HG02610 (cell line): ENCODE results near the gene PLPP4.
"Not testable (repeated sequence)": the region's sequence is repeated elsewhere in the genome, so short reads cannot be mapped to it uniquely, and the experiment has no call there.

ENCODE experiments used
- ATAC-seq: cut with Tn5 transposase; IDR thresholded peaks from one replicate; pipeline ENCODE4 v1.9.1; 2021; ENCODE audit warnings: mild to moderate bottlenecking, moderate library complexity; ENCODE audit not compliant: unreplicated experiment

PLPP4 gene

GRCh38 chr10:120485946-120486345, 28.9 kb downstream of the PLPP4 start:
- no peak for ATAC-seq

- no peak for ATAC-seq
Measured at GRCh38 chr10:120486671-120487205, 29.7 kb downstream of the PLPP4 start.

- ATAC-seq: no peak
Measured at GRCh38 chr10:120490288-120490687, 33.3 kb downstream of the PLPP4 start.

DNA sequence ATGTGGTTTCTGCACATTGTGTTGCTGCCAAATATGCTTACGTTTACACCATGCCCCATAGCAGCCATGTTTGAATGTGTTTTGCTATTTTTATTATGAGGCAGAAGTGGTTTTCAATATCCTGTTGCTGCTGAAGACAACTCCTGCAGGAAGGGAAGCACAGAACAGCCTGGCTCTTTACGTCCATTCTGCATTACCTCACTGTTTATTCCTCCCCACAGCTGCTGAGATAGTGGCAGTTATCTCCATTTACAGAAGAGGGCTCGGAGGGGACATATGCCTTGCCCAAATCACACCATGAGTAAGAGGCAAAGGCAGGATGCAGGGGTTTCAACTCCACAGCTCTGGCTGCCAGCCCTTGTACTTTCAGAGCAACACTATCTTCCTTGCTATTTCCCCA, 35.3 kb downstream of the PLPP4 start:
- no peak for ATAC-seq

DNA sequence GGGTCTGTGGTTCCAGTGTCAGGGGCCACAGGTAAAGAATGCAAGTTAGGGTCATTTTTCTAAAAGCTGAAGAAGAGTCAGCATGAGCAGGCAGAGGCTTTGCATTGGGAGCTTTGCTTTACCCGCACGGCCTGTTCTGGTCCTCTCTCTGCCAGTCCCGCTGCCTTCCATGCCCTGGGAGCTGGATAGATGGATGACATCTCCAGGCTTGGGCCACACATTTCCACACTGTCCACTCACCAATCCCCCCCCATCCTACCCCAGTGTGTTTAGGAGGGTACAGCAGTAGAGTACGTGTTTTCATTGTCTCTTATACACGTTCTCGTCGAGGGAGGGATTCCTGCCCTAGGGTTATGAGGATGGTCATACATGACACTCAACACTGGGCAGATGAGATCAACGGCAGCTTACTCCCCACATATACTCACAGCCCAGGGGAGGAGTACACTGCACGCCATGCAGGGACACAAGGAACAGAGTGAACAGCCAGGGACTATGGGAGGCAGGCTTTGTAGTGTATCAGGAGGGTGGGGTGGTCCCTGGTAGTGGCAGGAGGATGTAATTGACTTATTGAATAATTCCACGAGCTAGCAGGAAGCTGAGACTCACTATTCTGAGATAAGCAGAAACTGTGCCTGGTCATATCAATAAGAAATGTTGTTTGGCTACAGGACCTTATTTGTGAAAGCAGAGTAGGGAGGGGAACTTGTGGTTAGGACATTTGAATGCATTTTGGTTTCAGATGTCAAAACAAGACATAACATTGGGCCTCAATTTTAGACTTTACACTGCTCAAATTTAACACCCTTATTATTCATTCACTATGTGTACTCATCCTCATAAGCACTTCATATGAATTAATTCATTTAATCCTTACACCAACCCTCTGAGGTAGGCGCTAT, 36.6 kb downstream of the PLPP4 start:
- ATAC-seq: peak; percentile 81

DNA sequence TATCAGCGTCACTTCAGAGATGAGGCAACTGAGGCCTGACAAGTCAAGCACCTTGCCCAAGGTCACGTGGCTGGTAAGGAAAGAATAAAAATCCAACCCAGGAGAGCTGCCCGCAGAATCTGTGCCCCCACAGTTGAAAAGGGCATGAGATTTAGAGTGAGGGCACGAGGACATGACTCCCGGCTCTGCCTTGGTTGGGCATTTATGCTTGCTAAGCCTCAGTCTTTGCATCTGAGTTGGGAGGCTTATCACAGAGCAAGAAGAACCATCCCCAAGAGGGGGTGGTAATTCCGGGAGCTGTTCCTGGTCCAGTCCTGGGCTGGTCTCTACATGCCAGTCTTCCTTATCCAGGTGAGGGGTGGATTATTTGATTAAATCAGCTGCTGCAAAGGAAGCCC, 37.3 kb downstream of the PLPP4 start:
- no peak for ATAC-seq

- ATAC-seq: no peak
Measured at GRCh38 chr10:120495226-120496009, 38.4 kb downstream of the PLPP4 start.

- no peak for ATAC-seq
Measured at GRCh38 chr10:120499883-120500282, 42.9 kb downstream of the PLPP4 start.

DNA sequence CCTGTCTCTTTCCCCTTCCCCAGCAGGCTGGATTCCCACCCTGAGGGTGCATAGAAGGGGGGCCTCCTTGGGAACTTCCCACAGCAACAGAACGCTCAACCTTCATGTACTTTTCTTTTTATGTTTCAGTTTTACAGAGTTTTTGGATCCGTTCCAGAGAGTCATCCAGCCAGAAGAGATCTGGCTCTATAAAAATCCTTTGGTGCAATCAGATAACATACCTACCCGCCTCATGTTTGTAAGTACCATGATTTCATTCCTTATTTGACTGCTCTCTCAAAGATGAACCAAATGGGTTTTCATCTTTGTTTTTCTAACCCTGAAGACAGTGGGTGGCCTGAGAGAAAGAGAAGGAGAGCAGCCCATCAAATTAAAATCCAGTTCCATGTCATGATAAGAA, 46.7 kb downstream of the PLPP4 start:
- no peak for ATAC-seq

DNA sequence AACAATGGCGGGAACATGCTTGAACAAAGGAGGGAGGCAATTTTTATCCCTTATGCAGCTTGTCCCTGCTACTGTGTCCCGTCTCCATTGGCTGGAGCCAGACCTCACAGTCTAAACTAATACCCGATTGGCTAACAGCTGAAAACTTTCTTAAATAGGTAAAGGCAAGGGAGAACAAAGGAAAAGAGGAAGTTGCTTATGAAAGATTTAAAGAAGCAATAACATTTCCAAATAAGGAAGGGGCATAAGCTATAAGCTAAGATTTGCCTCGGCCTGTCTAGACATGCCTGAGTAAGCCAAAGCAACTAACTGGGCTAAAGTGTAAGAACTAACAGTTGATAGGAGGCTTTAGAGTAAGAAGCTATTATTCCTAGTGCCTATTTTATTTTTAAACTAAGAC, 47.2 kb downstream of the PLPP4 start:
- ATAC-seq: not testable (repeated sequence)

- ATAC-seq: no peak
Measured at GRCh38 chr10:120505056-120505455, 48.0 kb downstream of the PLPP4 start.

GRCh38 chr10:120505866-120506265, 48.8 kb downstream of the PLPP4 start:
- no peak for ATAC-seq

DNA sequence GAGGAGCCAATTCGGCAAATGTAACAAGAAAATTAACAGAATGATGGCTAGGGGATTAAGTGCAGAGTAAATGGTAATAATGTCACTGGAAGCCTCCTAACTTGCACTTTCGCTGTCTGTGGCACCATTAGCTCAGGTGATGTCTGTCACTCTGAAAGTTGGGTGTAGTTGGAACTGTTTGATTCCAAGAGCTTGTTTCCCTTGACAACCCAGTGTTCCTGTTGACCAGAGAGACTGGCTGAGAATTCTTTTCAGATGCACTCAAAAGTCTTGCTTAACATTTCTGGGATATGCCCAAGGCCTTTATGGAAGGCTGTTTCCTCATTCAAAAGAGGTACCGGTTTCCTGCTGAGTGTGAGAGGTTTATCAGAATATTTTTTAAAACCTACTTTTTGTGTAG, 49.6 kb downstream of the PLPP4 start:
- ATAC-seq: no peak

DNA sequence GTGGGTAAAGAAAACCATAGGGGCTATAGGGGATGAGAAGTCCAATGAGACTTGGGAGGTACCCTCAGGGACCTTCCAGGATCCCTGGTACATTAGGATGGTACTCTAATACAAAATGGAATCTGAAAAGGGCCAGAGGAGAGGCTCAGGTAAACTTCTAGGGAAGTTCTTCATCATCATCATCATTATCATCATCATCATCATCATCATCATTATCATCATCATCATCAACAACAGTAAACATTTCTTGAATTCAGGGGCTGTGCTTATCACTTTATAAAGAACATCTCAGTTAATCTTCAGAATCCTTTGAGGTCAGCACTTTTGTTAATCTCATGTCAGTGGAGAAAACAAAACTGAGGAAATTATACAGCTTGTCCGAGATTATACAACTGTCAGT, 50.1 kb downstream of the PLPP4 start:
- no peak for ATAC-seq

DNA sequence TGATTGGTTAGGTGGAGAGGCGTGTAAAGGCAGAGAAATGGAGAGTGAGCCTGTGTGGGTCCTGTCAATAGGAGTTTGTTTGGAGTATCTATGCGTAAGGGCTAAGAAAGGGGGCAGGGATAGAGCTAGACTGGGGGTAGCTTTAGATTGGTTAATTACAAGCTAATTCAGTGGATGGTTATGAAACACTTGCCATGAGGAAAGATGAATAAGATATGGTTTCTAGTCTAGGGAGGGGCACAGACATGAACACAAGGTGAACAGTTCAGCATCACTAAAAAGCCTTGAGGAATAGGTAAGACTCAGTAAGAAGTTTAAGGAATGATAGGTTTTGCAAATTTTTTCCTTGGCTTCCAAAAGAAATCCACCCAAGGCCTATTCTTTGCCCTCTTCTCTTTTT, 50.6 kb downstream of the PLPP4 start:
- no peak for ATAC-seq

DNA sequence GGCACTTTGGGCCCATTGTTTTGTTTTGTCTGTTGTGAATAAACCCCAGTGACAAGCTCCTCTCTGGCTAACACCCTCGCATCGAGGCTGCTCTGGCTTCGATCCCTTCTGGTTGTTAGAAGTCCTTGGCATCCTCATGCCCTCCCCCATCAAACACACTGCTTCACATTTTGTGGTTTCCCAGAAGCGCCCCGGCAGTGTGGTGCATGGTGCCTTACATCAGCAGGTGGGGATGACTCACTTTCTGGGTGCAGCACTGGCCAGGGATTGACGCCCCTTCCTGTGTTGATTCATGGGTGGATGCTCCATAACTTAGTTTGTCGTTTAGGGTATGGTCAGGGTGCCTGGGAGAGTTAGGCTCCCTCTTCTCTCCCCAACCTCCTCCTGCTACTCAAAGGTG, 51.4 kb downstream of the PLPP4 start:
- ATAC-seq: no peak

- ATAC-seq: no peak
Measured at GRCh38 chr10:120508966-120509365, 51.9 kb downstream of the PLPP4 start.

- no peak for ATAC-seq
Measured at GRCh38 chr10:120511165-120511564, 54.1 kb downstream of the PLPP4 start.

- ATAC-seq: no peak
Measured at GRCh38 chr10:120513307-120513796, 56.3 kb downstream of the PLPP4 start.

DNA sequence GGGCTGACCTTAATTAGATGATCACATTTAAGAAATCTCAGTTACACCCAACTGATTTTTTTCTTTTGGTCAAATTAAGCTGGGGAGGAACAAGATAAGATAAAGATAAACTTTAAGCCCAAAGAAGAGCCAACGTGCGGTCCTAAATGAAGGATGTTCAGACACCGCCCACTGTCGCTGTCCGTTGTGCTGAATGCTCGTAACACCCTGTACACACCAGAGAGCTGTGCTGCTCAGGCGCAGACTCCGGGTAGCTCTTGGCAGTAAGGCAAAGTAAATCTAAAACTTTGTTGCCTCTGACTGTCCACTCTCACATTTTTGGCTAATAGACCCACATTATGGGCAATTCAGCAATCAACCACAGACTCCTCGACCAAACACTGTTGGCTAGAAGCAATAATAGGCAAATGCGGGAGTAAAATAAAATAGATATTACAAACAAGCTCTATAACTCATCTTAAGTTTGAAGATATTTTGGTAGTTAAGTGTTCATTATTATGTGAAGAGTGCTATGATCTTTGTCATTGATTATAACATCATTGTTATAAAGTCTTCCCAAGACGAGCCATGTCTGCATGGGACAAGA, 57.1 kb downstream of the PLPP4 start:
- no peak for ATAC-seq

DNA sequence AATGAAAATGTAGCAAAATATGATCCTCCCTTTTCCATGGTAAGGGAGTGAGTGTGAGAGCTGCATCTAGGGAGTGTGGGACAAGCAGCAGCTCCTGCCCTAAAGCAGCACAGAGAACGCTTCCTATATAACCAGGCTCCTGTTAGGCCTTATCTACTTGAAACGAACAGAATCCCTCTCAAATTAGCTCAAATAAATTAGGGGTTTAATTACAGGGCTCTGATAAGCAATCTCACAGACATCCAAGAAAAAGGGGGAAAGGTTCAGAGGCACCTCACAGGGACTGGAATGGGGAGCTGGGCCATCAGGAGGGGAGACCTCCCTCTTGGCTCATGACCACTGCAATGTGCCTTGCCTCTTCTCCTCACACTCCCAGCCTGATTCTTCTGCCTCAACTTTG, 57.9 kb downstream of the PLPP4 start:
- ATAC-seq: no peak
